Lower lobe of right lung (tissue), 2 donors: Measurements from ENCODE around the gene BACH1. TPM values are rescaled to one million over a fixed set of nuclear protein-coding genes. Genes with fewer than 3 reads are reported as not detected.

ENCODE experiments used
- ATAC-seq, 2 donors: fragments of 200-7000 bp; cut with Tn5 transposase; one replicate each; pipeline ENCODE4 v1.9.1; 2020 to 2022; ENCODE audit warnings: mild to moderate bottlenecking in 2 of 2, moderate library complexity in 2 of 2
- DNase-seq: peaks from one replicate; pipeline ENCODE4 v3.0.0-alpha.2; 2020
- H3K27ac ChIP-seq: fragments of 200-600 bp; one replicate; pipeline ENCODE4 v1.8.0; 2022
- H3K27me3 ChIP-seq: fragments of 200-600 bp; one replicate; pipeline ENCODE4 v1.8.0; 2022; ENCODE audit warnings: low read depth
- H3K36me3 ChIP-seq: fragments of 200-600 bp; one replicate; pipeline ENCODE4 v1.8.0; 2022; ENCODE audit warnings: mild to moderate bottlenecking
- H3K4me1 ChIP-seq: fragments of 200-600 bp; one replicate; pipeline ENCODE4 v1.8.0; 2022
- H3K4me3 ChIP-seq: fragments of 200-600 bp; one replicate; pipeline ENCODE4 v1.8.0; 2022; ENCODE audit warnings: mild to moderate bottlenecking
- H3K9me3 ChIP-seq: fragments of 200-600 bp; one replicate; pipeline ENCODE4 v1.8.0; 2022
- intact Hi-C: fragments of 100-400 bp; cut with DNase I; formaldehyde crosslinking; loops from one replicate; pipeline ENCODE4 v1.11.0; 2022
- total RNA-seq: library from RNA; stranded (reverse); fragmentation: NEBNext Ultra II Directional; extraction: Animal tissue kit (Norgen Biotek cat#: 25700); gene quantifications from one replicate; pipeline ENCODE4 v1.2.1, GENCODE V29; 2021
- TF ChIP-seq, protein P1 (sequence below): fragments of 200-600 bp; IDR thresholded peaks from one replicate; pipeline ENCODE4 v1.8.0; 2022; ENCODE audit warnings: antibody characterized with exemption, mild to moderate bottlenecking
- donor health status: DM: no; HTN: yes; CAD: no; lungs with severe emphysema.

BACH1 gene
- total RNA-seq, 1 donor from 2014 or later: 148 TPM

DNA sequence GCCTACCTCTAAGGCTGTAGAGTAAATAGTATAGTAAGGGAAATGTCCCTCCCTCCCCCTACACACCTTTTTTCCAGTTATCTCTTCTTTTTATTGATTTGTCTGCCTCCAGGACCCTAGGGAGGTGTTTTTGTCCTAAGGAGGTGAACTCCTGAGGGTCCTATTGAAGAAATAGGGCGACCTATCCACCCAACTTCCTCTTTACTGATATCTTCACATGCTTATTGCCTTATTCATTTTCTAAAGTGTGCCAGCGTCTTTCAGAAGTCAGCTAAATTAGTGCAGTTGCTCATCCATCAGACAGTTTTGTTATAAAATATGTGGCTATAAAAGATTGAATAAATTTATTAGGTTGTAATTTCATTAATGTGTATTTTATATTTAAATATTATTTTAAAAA is 5.9 kb downstream of the BACH1 start:
- no peaks in the 10 kb centered on the region for H3K36me3 ChIP-seq
- ATAC-seq (no peak), DNase-seq (no peak)
- no peaks in the 10 kb centered on the region for H3K9me3 ChIP-seq
- H3K4me3 ChIP-seq: no peak overlapping the region
- no peak overlapping the region for H3K27ac ChIP-seq
- intact Hi-C loops: no loop called here
- H3K27me3 ChIP-seq: no peaks in the 10 kb centered on the region
- H3K4me1 ChIP-seq: peaks cover 92% of the 10 kb centered on the region
- TF ChIP-seq, protein P1, sequence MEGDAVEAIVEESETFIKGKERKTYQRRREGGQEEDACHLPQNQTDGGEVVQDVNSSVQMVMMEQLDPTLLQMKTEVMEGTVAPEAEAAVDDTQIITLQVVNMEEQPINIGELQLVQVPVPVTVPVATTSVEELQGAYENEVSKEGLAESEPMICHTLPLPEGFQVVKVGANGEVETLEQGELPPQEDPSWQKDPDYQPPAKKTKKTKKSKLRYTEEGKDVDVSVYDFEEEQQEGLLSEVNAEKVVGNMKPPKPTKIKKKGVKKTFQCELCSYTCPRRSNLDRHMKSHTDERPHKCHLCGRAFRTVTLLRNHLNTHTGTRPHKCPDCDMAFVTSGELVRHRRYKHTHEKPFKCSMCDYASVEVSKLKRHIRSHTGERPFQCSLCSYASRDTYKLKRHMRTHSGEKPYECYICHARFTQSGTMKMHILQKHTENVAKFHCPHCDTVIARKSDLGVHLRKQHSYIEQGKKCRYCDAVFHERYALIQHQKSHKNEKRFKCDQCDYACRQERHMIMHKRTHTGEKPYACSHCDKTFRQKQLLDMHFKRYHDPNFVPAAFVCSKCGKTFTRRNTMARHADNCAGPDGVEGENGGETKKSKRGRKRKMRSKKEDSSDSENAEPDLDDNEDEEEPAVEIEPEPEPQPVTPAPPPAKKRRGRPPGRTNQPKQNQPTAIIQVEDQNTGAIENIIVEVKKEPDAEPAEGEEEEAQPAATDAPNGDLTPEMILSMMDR: no peak

DNA sequence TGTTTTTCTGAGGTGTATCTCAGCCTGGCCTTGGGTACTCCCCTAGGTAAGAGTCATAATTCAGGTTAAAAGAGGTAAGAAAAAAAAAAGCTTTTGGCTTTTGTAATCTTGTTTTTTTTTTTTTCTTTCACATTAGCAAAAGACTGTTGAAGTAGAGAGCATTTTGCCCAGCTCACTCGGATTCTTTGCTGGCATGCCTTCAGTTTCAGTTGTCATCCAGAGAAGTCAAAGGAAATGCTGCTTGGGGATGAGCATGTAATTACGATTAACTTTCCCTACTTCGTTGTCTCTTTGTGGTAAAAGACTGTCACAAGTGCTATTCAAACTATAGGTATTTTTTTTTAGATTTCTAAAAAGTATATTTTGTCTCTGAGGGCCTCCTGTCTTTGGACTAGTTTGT is 6.3 kb downstream of the BACH1 start:
- peaks cover 95% of the 10 kb centered on the region for H3K4me1 ChIP-seq
- ATAC-seq: no peak
- intact Hi-C loops: no loop called here
- H3K36me3 ChIP-seq: no peaks in the 10 kb centered on the region
- no peaks in the 10 kb centered on the region for H3K9me3 ChIP-seq
- TF ChIP-seq, protein P1: no peak
- H3K4me3 ChIP-seq: no peak overlapping the region
- no peak for DNase-seq
- H3K27me3 ChIP-seq: no peaks in the 10 kb centered on the region
- H3K27ac ChIP-seq: no peak overlapping the region

DNA sequence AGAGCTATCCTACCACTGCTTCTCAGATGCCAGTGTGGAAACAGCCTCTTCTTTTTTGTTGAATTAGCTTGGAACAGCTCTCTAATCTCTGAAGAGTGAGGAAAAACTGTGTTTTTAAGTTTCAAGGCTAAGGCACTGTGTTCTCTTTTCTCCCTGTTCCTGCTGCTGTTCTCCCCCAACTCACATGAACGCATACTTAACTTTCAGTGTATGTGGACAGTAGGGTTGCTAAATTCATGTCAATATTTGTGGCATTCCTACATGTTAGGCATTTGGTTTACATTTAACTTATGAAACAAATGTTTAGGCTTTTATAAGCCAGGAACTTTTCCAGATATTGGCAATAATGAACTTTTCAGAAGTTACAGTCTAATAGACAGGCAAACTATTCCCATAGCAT is 6.8 kb downstream of the BACH1 start:
- Histone ChIP-seq H3K36me3 (no peaks in the 10 kb centered on the region), H3K4me1 (peaks cover 91% of the 10 kb centered on the region), H3K9me3 (no peaks in the 10 kb centered on the region), H3K4me3 (no peak overlapping the region), H3K27me3 (no peaks in the 10 kb centered on the region), H3K27ac (no peak overlapping the region)
- TF ChIP-seq, protein P1: no peak
- DNase-seq: no peak
- ATAC-seq: no peak
- intact Hi-C loops: no loop called here

DNA sequence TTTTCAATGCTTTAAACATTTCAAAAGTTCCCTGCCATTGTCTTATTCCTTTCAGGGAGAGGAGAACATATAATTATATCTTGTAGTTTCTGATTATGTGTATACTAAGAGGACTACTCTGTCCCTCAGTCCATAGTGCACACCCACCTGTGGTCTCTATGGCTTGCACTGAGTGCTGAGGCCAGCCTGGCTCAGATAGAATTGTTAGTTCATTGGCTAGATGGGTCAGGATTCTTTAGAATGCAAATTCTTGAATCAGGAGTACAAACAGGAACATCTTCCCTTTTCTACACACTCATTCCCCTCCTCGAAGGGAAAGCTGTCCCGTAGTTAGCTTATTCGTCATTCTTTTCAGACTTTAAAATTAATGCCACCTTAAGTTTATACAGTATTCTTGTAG is 8.2 kb downstream of the BACH1 start:
- Histone ChIP-seq H3K9me3 (no peaks in the 10 kb centered on the region), H3K27ac (no peak overlapping the region), H3K4me3 (no peak overlapping the region), H3K27me3 (no peaks in the 10 kb centered on the region), H3K4me1 (peaks cover 77% of the 10 kb centered on the region), H3K36me3 (no peaks in the 10 kb centered on the region)
- intact Hi-C loops: no loop called here
- DNase-seq (no peak), ATAC-seq (no peak)
- TF ChIP-seq, protein P1: no peak

DNA sequence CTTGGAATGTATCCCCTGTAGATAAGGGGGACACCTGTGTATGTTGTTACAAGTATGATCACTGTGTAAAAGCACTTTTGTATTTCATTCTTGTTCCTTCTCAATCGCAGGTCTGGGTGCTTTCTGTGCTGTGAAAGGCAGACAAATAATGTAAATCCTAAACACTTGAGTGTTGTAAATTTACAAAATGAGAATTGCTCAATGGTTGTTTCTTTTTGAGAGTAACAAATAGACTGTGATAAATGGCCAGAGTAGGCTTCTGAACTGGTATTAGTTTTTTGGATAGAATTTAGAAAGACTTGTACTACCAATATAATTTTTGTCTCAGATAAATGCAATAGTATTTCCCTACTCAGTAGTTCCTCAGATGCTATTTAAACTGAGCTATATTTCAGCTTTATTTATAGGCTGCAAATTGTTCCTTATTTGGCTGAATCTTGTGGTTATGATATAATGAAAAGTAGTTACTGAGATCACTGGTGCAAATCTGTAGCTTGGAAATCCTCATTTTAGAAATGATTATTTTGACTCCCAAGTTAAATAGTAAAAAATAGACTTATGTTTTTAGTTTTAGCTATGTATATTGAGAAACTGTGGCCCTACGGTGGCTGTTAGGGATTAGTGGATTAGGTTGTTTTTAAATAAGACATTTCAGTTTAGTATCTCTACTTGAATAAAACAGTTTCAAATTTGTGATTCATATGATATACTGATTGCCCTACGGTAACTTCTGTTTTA is 9.2 kb downstream of the BACH1 start:
- H3K4me1 ChIP-seq: peaks cover 68% of the 10 kb centered on the region
- intact Hi-C loops: no loop called here
- TF ChIP-seq, protein P1: no peak

More for the DNA sequence above, 9.2 kb downstream of the BACH1 start:
- Histone ChIP-seq H3K27ac (no peak overlapping the region), H3K36me3 (no peaks in the 10 kb centered on the region), H3K9me3 (no peaks in the 10 kb centered on the region), H3K4me3 (no peak overlapping the region), H3K27me3 (no peaks in the 10 kb centered on the region)
- DNase-seq (no peak), ATAC-seq (no peak)
